ENCODE results near the gene PNPT1. TPM values are rescaled to one million over a fixed set of nuclear protein-coding genes. Genes with fewer than 3 reads are reported as not detected.

PNPT1 gene
- total and polyA plus RNA-seq, 2 of the 13 experiments (the other 11 are each of a cell fraction or from before 2014, with no cell fraction given), result 23.4 to 61.0 TPM

- TF ChIP-seq AHDC1 (CRISPR knock-in tag; IDR thresholded peaks at IDR 0.05; ENCODE audit: borderline replicate concordance) (peak; percentile 63; the same call in 1 of the 2 replicates), MED8 (CRISPR knock-in tag; IDR thresholded peaks at IDR 0.05; ENCODE audit: insufficient replicate concordance) (peak; percentile 76), RFX3 (CRISPR knock-in tag; IDR thresholded peaks at IDR 0.05) (peak; percentile 24; the same call in 1 of the 2 replicates), IRF9 (CRISPR knock-in tag; IDR thresholded peaks at IDR 0.05; ENCODE audit: borderline replicate concordance) (peak; percentile 99), ZFP62 (CRISPR knock-in tag; IDR thresholded peaks at IDR 0.05) (no peak), ZMAT3 (CRISPR knock-in tag; conservative IDR thresholded peaks at IDR 0.05) (peak; percentile 98), HNF1B (CRISPR knock-in tag; IDR thresholded peaks at IDR 0.05) (peak; percentile 99), ATF7-NPFF (CRISPR knock-in tag; IDR thresholded peaks at IDR 0.05; ENCODE audit: low read depth) (peak; percentile 81), XRCC5 (optimal IDR thresholded peaks at IDR 0.05; ENCODE audit: low read length) (peak; percentile 90), SAP130 (CRISPR knock-in tag; IDR thresholded peaks at IDR 0.05; ENCODE audit: low read depth) (peak; percentile 99), GRHL1 (CRISPR knock-in tag; conservative IDR thresholded peaks at IDR 0.05) (no peak), ZNF674 (CRISPR knock-in tag; IDR thresholded peaks at IDR 0.05; ENCODE audit: low read depth) (peak; percentile 91; the same call in 1 of the 2 replicates), PHF8 (CRISPR knock-in tag; IDR thresholded peaks at IDR 0.05) (peak; percentile 91), THAP8 (CRISPR knock-in tag; IDR thresholded peaks at IDR 0.05; ENCODE audit: borderline replicate concordance) (no peak; the same call in 1 of the 2 replicates), BRCA1 (CRISPR knock-in tag; IDR thresholded peaks at IDR 0.05) (no peak; the same call in 1 of the 2 replicates), SKI (IDR thresholded peaks at IDR 0.05; ENCODE audit: partially characterized antibody) (peak; percentile 12), ZNF672 (CRISPR knock-in tag; IDR thresholded peaks at IDR 0.05) (0 out of 2 replicates have a peak, but pooled peaks have one; percentile 67), NFYB (CRISPR knock-in tag; IDR thresholded peaks at IDR 0.05) (peak; percentile 94)
Measured at GRCh38 chr2:55617175-55618024, 76.2 kb downstream of the PNPT1 start, which contains the start of gene PPP4R3B (continued).
